ENCODE measurements around the gene GRPEL1. TPM values are rescaled to one million over a fixed set of nuclear protein-coding genes. Genes with fewer than 3 reads are reported as not detected.

Gene GRPEL1
- polyA plus RNA-seq, 3 donors, result 34.8 to 43.4 (median 36.5) TPM

GRCh38 chr4:7037425-7037824 is 30.4 kb downstream of the GRPEL1 start:
- no peak for DNase-seq (ENCODE audit: extremely low read depth in 1 of 11, low read depth in 9 of 11, low spot score in 4 of 11)

- no peak for DNase-seq (ENCODE audit: extremely low read depth in 1 of 11, low read depth in 9 of 11, low spot score in 4 of 11)
Observed at GRCh38 chr4:7034262-7035081, 33.4 kb downstream of the GRPEL1 start.

GRCh38 chr4:7032596-7032995 is 35.3 kb downstream of the GRPEL1 start:
- no peak for DNase-seq (ENCODE audit: extremely low read depth in 1 of 11, low read depth in 9 of 11, low spot score in 4 of 11)

GRCh38 chr4:7031558-7032449 is 36.1 kb downstream of the GRPEL1 start:
- DNase-seq (ENCODE audit: extremely low read depth in 1 of 11, low read depth in 9 of 11, low spot score in 4 of 11), result no peak

- DNase-seq (ENCODE audit: extremely low read depth in 1 of 11, low read depth in 9 of 11, low spot score in 4 of 11), result no peak
Observed at GRCh38 chr4:7030856-7031255, 37.0 kb downstream of the GRPEL1 start.

- DNase-seq (ENCODE audit: extremely low read depth in 1 of 11, low read depth in 9 of 11, low spot score in 4 of 11), result no peak
Observed at GRCh38 chr4:7029921-7030320, 37.9 kb downstream of the GRPEL1 start.

GRCh38 chr4:7029212-7029611 is 38.7 kb downstream of the GRPEL1 start:
- no peak for DNase-seq (ENCODE audit: extremely low read depth in 1 of 11, low read depth in 9 of 11, low spot score in 4 of 11)

GRCh38 chr4:7027913-7028312 is 40.0 kb downstream of the GRPEL1 start:
- DNase-seq (ENCODE audit: extremely low read depth in 1 of 11, low read depth in 9 of 11, low spot score in 4 of 11), result no peak

GRCh38 chr4:7027284-7027683 is 40.6 kb downstream of the GRPEL1 start:
- no peak for DNase-seq (ENCODE audit: extremely low read depth in 1 of 11, low read depth in 9 of 11, low spot score in 4 of 11)

GRCh38 chr4:7026107-7026506 is 41.8 kb downstream of the GRPEL1 start:
- no peak for DNase-seq (ENCODE audit: extremely low read depth in 1 of 11, low read depth in 9 of 11, low spot score in 4 of 11)

- no peak for DNase-seq (ENCODE audit: extremely low read depth in 1 of 11, low read depth in 9 of 11, low spot score in 4 of 11)
Observed at GRCh38 chr4:7025040-7025602, 42.7 kb downstream of the GRPEL1 start.

GRCh38 chr4:7024336-7024890 is 43.5 kb downstream of the GRPEL1 start:
- no peak for DNase-seq (ENCODE audit: extremely low read depth in 1 of 11, low read depth in 9 of 11, low spot score in 4 of 11)

GRCh38 chr4:7023901-7024300 is 44.0 kb downstream of the GRPEL1 start:
- DNase-seq (ENCODE audit: extremely low read depth in 1 of 11, low read depth in 9 of 11, low spot score in 4 of 11), result no peak

GRCh38 chr4:7023486-7023885 is 44.4 kb downstream of the GRPEL1 start:
- DNase-seq (ENCODE audit: extremely low read depth in 1 of 11, low read depth in 9 of 11, low spot score in 4 of 11), result no peak

- no peak for DNase-seq (ENCODE audit: extremely low read depth in 1 of 11, low read depth in 9 of 11, low spot score in 4 of 11)
Observed at GRCh38 chr4:7021930-7022664, 45.8 kb downstream of the GRPEL1 start.

GRCh38 chr4:7021355-7021754 is 46.5 kb downstream of the GRPEL1 start:
- DNase-seq (ENCODE audit: extremely low read depth in 1 of 11, low read depth in 9 of 11, low spot score in 4 of 11), result no peak

GRCh38 chr4:7020856-7021255 is 47.0 kb downstream of the GRPEL1 start:
- no peak for DNase-seq (ENCODE audit: extremely low read depth in 1 of 11, low read depth in 9 of 11, low spot score in 4 of 11)

GRCh38 chr4:7020290-7020689 is 47.6 kb downstream of the GRPEL1 start:
- no peak for DNase-seq (ENCODE audit: extremely low read depth in 1 of 11, low read depth in 9 of 11, low spot score in 4 of 11)

GRCh38 chr4:7019367-7019766 is 48.5 kb downstream of the GRPEL1 start:
- no peak for DNase-seq (ENCODE audit: extremely low read depth in 1 of 11, low read depth in 9 of 11, low spot score in 4 of 11)

Measured in renal cortex interstitium (tissue), 11 donors.